Islet of Langerhans (tissue), 1 donor: Measurements from ENCODE around the gene IRF6.

Experiments
- FAIRE-seq: peaks from one replicate; lab custom pipeline; 2011; peaks lifted over from hg19 to GRCh38; lab: Jason Lieb, UNC

Gene IRF6

DNA sequence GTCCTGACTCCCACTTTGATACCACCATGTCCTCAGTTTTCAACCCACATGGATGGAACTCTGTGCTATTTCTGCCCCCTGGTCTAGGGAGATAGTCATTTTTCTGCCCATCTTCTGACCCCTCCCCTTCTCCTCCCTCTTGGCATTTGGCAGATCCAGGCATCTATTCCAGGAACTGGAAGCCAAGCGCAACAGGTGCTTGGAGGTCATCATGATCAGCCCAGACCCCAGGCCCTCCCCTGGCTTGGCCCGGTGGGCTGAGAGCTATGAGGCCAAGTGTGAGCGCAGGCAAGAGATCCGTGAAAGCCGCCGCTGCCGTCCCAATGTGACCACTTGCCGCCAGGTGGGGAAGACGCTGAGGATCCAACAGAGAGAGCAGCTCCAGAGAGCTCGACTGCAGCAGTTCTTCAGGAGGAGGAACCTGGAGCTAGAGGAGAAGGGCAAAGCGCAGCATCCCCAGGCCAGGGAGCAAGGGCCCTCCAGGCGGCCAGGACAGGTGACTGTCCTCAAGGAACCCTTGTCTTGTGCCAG, 46.0 kb downstream of the IRF6 start:
- no peak for FAIRE-seq

DNA sequence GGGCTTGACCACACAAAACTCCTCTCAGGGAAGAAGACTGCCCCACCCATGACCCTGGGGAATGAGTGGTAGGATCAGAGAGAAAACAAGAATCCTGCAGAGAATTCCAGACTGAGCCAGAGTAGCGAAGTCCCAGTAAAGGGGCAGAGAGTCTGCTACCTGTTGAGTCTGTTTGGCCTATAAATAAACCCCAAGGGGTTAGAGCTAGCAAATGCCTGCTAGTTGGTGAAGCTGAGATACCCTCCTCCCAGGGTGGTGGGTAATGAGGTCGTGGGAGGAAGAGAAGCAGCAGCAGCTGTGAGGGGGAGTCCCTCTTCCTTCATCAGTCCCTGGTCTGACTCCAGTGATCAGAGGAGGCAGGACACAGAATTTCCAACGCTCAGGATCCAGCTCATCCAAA, 47.5 kb downstream of the IRF6 start:
- no peak for FAIRE-seq

DNA sequence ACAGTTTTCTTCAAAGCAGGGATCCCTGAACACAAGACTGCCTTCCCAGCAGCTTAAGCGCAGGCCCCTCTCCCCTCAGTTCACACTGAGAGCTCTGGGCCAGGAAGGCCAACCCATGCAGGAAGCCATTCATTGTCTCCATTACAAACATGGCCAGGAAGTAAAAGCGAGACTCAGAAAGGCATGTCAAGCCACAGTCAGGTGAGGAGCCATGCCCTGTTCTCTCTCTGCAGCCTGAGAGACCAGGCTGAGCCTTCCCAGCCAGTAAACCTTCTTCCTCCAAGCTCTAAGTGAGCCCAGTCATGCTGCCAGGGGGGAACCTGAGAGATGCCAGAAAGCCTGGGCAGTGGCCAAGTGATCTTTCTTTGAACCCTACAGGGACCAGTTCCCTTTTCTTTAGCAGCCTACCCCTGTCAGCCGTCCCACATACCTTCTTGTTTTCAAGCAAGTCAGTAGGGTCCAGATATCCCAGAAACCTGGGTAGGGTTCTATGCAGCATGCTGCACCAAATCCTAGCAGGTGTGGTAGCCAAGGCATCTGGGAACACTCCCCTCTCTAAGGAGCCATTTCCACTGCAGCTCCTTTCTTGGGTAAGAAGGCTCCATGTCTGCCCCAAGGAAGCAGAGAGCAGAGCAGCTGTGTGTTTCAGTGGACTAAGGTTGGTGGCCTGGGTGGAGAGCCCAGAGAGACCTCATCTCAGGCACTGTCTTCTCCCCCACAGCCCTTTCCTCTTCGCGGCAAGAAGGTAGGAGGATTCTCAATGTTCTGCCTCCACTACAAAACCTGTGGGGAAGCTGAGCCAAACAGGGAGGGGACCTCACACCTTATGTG, 49.1 kb downstream of the IRF6 start:
- no peak for FAIRE-seq

DNA sequence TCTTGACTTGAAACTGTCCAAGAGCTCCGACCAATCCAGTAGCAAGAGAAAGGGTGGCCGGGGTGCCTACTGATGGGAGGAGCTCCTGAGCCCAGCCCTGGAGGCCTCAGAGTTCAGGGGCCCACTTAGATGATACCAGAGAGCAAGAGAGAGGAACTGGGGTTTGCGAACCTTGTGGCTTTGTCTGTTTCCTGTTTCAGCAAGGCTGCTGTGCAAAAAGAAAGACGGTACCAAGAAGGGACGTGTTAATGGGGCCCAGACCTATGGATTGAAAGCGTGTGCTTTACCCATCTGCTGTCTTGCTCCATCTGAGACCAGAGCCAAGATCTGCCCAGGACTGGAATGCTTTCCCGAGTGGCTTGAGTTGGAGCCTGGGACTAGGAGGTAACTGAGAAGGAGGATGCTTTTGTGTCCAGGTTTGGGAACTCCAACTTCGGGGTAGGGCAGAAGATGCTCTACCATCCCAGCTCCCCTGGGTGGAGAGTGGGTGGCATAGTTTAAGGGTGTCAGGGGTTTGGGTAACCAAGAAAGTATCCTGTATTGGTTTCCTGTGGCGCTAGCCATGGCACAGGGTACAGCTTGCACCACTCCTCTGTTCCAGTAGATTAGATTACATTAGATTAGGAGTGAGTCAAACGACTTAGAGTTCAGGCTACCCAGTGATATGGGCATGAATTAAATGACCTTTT, 49.9 kb downstream of the IRF6 start, which contains the start of gene TRAF3IP3:
TRAF3IP3 (plus strand) TSS at position 128 of the 689 bp plus-strand sequence. CDS start 3,987 bp downstream, outside the sequence.
- FAIRE-seq = no peak

DNA sequence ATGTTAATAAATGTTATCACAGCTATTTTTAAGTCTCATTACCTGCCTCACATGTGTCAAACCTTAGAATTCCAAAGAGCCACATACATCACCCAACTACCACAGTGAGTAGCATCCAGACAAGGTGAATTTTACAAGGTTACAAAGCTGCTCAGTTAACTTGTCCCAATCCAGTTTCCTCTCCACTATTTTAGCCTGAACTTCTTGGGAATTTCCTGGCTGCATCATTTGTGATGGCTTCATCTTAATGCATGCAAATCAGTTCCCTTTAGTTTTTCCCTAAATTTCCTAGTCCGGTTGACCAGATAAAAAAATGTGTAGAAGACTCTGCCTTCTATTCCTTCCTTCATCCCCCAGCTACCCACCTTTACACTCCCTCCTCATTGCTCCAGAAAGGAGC, 50.7 kb downstream of the IRF6 start:
- no peak for FAIRE-seq

DNA sequence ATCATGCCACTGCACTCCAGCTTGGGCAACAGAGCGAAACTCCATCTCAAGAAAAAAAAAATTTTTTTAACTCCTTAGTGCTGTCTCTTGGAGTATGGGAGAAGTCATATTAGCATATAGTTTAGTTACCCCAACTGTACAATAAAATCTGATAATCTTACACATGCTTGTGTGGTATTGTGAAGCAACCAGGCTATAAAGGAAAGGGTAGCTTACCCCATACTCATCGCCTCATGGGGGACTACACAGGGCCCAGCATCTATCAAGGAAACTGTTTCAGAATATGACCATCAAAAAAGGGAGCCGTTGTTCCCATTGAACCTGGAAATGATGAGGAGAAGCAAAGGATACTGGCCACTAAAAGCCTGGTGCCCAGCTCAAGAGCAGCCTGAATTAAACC, 53.1 kb downstream of the IRF6 start:
- no peak for FAIRE-seq

DNA sequence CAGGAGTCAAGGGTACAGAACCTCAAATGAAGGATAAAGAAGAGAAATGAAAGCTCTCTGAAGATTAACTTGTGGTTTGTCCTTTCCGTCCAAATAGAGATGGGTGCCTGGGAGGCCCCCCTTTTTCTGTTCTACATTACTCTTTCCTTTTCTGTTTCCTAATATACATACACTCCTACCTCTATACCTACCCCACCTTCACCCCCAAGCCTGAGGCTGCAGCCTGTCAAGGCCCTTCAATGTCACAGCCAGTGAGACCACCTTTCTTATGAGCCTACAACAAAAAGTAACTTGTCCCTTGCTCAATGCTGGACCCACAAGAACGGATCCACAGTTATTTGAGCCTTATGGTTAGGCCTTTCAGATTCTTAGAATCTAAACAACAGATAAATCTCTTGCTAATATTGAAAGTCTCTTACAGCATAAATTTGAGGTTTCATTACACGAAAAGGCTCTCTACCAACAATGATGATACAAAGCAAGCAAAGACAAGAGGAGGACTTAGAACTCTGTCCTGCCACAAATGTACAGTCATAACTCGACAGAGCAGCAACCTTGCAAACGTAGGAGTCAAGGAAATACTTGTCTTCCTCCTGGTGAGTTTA, 54.2 kb downstream of the IRF6 start:
- FAIRE-seq = no peak

DNA sequence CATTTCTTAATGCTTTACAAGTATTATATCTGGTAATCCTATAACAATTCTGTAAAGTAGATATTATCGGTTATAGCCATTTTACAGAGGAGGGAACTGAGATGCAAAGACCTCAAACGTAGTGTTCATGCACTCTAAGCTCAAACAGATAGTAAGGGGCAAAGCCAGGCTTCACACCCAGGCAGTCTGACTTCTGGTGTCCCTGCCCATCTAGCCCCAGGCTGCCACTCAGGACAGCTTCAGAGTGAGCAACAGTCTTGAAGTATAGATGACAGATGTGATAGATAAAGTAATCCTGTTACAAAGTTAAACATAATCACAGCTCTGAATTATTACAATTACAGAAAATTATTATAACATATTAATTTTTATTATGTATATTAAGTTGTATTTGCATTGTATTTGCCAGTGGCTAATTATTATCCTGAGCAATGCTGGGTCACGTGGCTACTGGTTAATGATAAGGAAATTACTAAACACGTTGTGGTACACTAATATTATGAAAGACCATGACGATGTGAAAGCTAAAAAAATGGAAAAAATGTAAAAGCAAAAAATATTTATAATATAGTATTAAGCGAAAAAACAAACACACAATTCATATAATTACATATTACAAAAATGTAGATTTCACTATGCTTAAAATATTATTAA, 56.1 kb downstream of the IRF6 start:
- FAIRE-seq = no peak

DNA sequence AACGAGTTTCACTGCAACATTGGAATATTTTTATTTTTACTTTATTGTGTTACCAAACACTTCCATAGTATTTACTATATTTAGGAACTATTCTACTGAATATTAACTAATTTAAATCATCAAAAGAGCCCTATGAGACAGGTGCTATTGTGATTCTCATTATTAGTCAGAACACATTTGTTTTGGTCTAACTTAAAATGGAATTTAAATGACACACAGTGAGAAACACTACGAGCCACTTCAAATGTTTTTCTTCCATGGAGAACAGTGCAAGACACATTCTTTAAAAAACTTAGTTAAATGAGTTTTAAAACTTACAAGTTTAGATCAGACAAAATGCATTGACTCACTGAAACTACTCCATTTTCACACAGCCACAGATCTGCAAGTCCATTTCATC, 56.7 kb downstream of the IRF6 start:
- FAIRE-seq = no peak

DNA sequence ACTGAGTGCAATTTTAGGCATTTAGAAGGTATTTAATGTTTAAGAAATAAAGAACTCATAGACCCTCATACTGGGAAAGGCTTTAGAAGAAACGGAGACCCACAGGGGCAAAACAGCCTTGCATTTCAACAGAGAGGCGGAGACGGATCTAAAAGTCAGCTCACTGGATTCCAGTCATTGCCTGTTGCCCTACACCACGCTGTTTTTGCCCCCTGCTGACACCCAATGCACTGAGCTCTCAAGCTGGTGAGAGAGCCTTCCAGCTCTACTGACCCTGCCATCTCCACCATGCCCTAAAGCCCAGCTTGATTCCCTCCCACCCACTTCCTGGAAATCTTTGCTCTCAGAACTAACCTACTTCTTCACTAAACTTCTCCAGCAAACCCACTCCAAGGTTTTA, 57.3 kb downstream of the IRF6 start:
- FAIRE-seq = no peak

DNA sequence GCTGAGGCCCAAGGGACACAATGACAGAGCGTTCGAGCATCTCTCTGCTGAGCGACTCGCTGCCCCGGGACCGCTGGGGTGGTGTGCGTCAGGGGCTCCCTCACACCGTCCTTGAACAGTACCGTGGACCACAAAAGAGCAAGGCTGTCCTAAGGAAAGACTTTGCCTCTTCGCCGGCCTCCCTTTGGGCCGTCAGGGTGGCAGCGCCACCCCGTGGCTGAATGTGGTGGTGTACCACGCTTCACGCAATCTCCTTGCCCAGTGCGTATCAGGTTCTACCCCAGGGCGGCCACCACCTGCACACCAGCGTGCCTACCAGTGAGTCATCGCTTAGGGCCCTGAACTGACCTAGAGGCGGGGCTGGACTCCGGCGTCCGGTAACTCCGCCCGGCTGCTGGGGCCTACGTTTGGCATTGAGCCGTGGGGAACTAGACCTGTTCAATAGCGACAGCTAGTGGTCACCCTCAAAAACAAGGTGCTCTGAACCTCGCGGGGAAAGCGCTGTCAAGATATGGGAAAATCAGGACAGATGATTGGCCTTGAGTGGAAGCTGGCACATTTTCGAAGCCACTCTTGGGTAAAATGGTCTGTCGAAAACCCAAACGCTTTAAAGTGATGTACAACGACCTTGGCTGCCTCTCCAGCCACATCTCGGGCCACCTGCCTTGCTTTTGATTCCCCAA, 58.2 kb downstream of the IRF6 start:
- FAIRE-seq = no peak

DNA sequence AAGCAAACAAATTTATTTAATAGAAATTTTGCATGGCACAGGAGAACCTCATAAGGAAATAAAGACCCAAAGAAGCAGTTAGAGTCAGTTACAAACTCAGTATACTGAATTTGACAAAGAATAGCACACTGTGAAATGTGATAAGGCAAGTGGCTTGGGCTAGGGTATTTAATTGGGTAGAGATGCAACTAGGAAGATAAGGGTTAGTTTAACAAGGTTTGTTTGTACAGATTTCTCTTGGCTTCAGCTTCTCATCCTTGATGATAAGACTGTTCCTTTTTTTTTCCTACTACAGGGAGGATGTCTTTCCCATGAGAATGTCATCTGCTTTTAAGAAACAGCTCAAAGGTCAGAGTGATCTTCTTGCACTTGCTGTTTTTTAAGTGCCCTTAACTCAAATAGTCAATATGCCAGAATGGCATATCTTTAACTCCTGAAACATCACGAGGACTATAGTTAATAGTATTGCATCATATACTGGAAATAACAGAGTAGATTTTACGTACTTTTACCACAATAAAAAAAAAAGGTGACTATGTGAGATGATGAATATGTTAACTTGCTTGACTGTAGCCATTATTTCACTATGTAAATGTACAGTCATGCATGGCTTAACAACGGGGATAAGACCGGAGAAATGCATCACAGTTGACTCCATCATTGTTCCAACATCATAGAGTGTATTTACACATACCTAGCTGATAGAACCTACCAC, 59.3 kb downstream of the IRF6 start:
- no peak for FAIRE-seq

DNA sequence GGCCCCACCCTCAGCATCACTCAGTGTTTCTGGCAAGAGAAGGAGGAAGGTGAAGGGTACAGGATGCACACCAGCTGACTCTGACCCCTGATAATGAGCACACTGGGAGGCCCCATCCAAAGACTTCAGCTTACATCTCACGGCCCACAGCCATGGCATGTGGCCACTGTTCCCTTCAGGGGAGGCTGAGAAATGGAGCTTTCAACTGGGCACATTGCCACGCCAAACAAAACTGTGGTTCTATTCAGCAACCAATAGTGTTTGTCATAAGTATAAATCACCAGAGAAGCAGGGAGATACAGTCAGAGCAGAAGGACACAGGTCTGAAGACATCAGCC, 62.8 kb downstream of the IRF6 start:
- peak; percentile 5 for FAIRE-seq

DNA sequence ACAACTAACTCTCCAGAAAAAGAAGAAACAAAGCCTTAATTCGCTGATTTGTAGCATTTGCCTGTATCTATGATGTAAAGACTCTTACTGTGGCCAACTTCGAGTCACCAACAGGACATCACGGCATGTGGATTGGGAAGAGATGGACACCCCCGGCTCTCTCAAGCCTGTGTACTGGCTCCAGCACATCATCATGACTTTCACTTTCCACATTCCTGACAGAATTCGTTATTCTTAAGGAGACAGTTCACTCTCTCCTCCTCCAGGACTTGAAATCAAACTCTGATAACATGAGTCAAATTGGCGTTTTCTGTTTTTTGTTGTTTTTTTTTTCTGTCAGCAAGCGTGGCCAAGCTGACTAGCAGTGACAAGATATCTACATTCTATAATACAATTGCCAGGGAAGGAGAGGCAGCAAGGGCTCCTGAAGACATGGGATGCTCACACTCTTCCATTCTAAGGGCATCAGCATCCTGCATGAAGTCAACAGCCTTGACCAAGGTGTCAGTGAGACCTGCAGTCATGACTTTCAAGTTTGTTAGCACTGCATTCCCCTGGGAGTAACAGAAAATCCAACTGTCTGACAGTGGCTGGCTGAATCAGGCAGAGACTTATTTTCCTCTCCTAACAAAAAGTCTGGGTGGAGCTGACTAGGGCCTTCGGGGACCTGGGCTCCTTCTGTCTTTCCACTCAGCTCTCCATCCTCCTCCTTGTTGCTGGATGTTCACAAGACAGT, 63.4 kb downstream of the IRF6 start:
- no peak for FAIRE-seq

DNA sequence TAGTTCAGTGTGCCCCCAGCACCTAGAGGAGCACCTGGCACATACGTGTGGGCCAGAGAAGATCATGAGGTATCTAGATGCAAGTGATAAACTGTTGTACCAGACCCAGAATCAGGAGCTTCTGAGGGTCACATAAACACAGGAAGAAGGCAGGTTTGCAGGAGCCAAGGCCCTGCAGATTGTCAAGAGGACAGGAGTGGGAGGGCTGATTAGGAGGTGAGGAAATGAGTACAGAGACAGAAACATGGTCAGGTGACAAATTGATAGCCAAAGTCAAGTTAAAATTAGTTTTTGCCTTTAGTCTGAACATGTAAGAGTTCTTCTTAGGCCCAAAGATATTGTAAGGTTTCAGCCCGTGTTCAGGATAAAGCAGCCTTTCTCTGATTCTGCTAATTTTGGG, 64.1 kb downstream of the IRF6 start:
- no peak for FAIRE-seq

DNA sequence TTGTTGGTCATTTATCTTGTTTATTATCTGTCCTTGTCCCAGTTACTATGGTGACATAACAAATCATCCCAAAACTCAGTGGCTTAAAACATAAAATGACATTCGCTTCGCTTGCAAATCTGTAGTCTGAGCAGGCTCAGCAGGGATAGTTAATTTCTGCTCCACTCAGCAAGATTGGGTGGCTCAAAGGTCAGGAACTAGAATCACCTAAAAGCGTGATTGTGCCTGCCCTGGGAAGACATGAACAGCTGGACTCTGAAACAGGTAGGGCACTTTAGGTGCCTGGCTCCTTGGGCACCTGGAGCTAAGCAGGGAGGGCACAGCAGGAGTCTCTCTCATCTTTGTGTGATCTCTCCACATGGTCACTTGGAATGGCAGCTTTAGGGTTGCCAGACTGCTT, 64.7 kb downstream of the IRF6 start:
- no peak for FAIRE-seq

DNA sequence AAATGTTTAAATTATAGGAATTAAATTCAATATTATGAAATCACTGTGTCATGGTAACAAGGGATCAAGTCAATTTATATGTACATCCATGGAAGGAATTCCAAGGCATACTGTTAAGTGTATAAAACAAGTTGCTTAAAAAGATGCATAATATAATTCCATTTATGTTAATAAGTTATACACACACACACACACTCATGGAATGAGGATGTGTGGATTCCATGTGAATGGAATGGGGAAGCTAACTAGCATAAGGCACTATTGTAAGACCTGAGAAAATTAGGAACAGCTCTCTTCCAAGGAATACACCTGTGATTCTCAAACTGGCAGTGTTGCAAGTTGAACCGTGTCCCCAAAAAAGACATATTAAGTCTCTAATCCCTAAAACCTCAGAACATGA, 67.7 kb downstream of the IRF6 start:
- no peak for FAIRE-seq

DNA sequence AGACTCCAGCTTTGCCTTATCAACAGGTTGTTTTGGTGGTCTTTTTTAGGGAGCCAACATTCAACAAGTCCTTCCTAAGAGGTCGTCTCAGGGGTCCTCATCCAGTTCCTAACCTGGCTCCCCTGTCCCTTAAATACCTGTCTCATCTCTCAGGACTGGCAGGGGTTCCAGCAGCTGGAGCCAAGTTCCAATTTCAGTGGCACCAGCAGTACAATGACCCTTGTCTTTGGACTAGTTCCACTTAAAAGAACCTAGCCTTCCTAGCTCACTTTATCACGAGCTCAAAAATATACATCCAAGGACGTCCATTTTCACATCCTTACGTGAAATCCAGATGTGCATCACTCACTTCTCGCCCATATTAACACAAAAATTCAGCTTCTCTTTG, 68.8 kb downstream of the IRF6 start:
- no peak for FAIRE-seq

DNA sequence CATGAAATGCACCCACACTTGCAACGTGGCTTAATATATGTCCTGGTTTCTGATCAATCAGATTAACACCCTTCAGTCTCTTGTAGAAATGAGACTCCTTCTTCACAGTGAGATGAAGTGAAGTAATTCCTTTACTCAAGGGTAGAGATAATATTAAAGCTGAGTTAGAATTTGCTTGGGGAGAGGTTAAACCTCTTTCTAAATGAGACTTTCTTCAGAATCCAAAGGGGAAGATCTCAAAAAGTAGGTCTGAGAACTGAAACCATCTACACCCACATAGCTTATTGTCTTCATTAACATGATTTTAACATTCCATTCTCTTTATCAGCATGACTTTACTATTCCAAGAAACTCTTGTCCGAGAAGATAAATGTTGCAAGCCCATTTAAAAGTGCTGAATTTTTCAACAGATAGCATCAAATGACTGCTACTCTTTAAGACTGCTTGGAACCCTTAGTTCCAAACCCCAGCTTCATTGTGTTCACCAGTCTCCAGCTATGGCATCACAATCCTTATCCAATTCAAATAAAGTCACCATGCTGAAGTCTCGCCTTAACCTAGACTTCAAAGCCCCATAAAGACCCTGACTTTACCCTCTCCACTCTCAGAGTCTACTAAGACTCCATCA, 69.3 kb downstream of the IRF6 start:
- no peak for FAIRE-seq
